H1 (cell line): ENCODE data around the gene ELFN2. TPM values are rescaled to one million over a fixed set of nuclear protein-coding genes. Genes with fewer than 3 reads are reported as not detected.

ENCODE experiments used
- CTCF ChIA-PET: fragments of 300-600 bp; sonication (Branson Sonifier 250); formaldehyde crosslinking; loops from one replicate; lab custom pipeline; 2021; ENCODE audit not compliant: partially characterized antibody; lab: Charles Lee
- POLR2A ChIA-PET: fragments of 300-600 bp; sonication (Branson Sonifier 250); formaldehyde crosslinking; loops from one replicate; lab custom pipeline; 2021; ENCODE audit warnings: inconsistent platforms; ENCODE audit not compliant: partially characterized antibody; lab: Charles Lee
- DNase-seq, 2 experiments: peaks; one replicate each; pipeline versions ENCODE4 v3.0.0 to v3.0.0-alpha.2; 2010 to 2022; ENCODE audit warnings: low spot score in 2 of 2, low read depth in 1 of 2, mixed read lengths in 1 of 2
- FAIRE-seq: peaks from 2 replicates; lab custom pipeline; 2011; peaks lifted over from hg19 to GRCh38; lab: Jason Lieb, UNC
- H2AFZ ChIP-seq: 2 replicates; pipeline ENCODE4 v1.8.1; 2012; ENCODE audit warnings: low read length, inconsistent platforms
- H2AK5ac ChIP-seq: 2 replicates; pipeline ENCODE4 v1.6.1; 2013; ENCODE audit warnings: low read depth, low read length
- H2BK120ac ChIP-seq: replicated peaks from 2 replicates; pipeline ENCODE3; 2013; ENCODE audit warnings: low read depth, low read length, inconsistent platforms
- H2BK12ac ChIP-seq: 2 replicates; pipeline ENCODE4 v1.6.1; 2013; ENCODE audit warnings: low read depth, low read length
- H2BK15ac ChIP-seq: 2 replicates; pipeline ENCODE4 v1.6.1; 2013; ENCODE audit warnings: low read length
- H2BK20ac ChIP-seq: 2 replicates; pipeline ENCODE4 v1.6.1; 2013; ENCODE audit warnings: low read length
- H2BK5ac ChIP-seq: 2 replicates; pipeline ENCODE4 v1.6.1; 2013; ENCODE audit warnings: low read depth, low read length
- H3K14ac ChIP-seq: 2 replicates; pipeline ENCODE4 v1.6.1; 2013; ENCODE audit warnings: inconsistent platforms; ENCODE audit not compliant: insufficient read length
- H3K18ac ChIP-seq: 2 replicates; pipeline ENCODE4 v1.6.1; 2013; ENCODE audit warnings: low read length; ENCODE audit errors: extremely low read depth
- H3K23ac ChIP-seq: 2 replicates; pipeline ENCODE4 v1.6.1; 2013; ENCODE audit warnings: inconsistent platforms; ENCODE audit not compliant: insufficient read length
- H3K23me2 ChIP-seq: 2 replicates; pipeline ENCODE4 v1.6.1; 2013; ENCODE audit warnings: low read depth, low read length
- H3K27ac ChIP-seq: 2 replicates; pipeline ENCODE4 v1.6.1; 2011; ENCODE audit warnings: low read depth, low read length, inconsistent platforms
- H3K27me3 ChIP-seq, 4 experiments: replicated peaks in 1 of 4; 1 replicate in 1 of 4; 2 replicates in 3 of 4; pipeline versions ENCODE4 v1.6.1 to v1.8.1; 2011 to 2013; ENCODE audit warnings: low read length in 3 of 4, mild to moderate bottlenecking in 3 of 4, inconsistent platforms in 2 of 4, mixed read lengths in 2 of 4, moderate library complexity in 1 of 4; ENCODE audit not compliant: control insufficient read depth in 3 of 4, insufficient read depth in 3 of 4; ENCODE audit errors: extremely low read depth in 1 of 4
- H3K36me3 ChIP-seq, 4 experiments: 2 replicates each; pipeline versions ENCODE4 v1.6.1 to v1.8.1; 2011 to 2013; ENCODE audit warnings: mild to moderate bottlenecking in 4 of 4, low read length in 3 of 4, moderate library complexity in 2 of 4, control low read depth in 1 of 4, inconsistent platforms in 1 of 4; ENCODE audit not compliant: insufficient read depth in 4 of 4, control insufficient read depth in 2 of 4
- H3K4ac ChIP-seq: replicated peaks from 2 replicates; pipeline ENCODE3; 2013; ENCODE audit warnings: low read length, low read depth, mixed read lengths, inconsistent platforms; ENCODE audit not compliant: insufficient read length
- H3K4me1 ChIP-seq, 4 experiments: replicated peaks in 1 of 4; 1 replicate in 1 of 4; 2 replicates in 3 of 4; pipeline versions ENCODE4 v1.6.1 to v1.8.1; 2011 to 2013; ENCODE audit warnings: low read length in 3 of 4, inconsistent platforms in 2 of 4, mixed read lengths in 1 of 4; ENCODE audit not compliant: insufficient read depth in 4 of 4, control insufficient read depth in 3 of 4
- H3K4me2 ChIP-seq, 2 experiments: 2 replicates each; pipeline versions ENCODE4 v1.6.1 to v1.8.1; 2011 to 2013; ENCODE audit warnings: low read depth in 2 of 2, low read length in 2 of 2, control low read depth in 1 of 2, inconsistent platforms in 1 of 2, mild to moderate bottlenecking in 1 of 2; ENCODE audit not compliant: insufficient read depth in 1 of 2
- H3K4me3 ChIP-seq, 4 experiments: fragments of 200-600, 300-600 bp in 1 of 4; sonication (generic), shearing (Covaris generic), sonication (Bioruptor Twin) in 1 of 4; 2 replicates each; pipeline versions ENCODE4 v1.5.1 to v1.8.1; 2011 to 2016; ENCODE audit warnings: low read length in 4 of 4, low read depth in 3 of 4, control low read depth in 2 of 4, inconsistent platforms in 2 of 4, mild to moderate bottlenecking in 2 of 4, mixed read lengths in 1 of 4, moderate library complexity in 1 of 4; ENCODE audit not compliant: insufficient read depth in 2 of 4; ENCODE audit errors: extremely low read depth in 1 of 4
- H3K56ac ChIP-seq: replicated peaks from 2 replicates; pipeline ENCODE3; 2013; ENCODE audit warnings: low read depth, mild to moderate bottlenecking, mixed read lengths, low read length, inconsistent platforms; ENCODE audit not compliant: insufficient read length
- H3K79me1 ChIP-seq: 2 replicates; pipeline ENCODE4 v1.6.1; 2013; ENCODE audit warnings: low read depth, low read length, control low read depth
- H3K79me2 ChIP-seq, 2 experiments: 2 replicates each; pipeline versions ENCODE4 v1.6.1 to v1.8.1; 2012 to 2013; ENCODE audit warnings: low read length in 2 of 2, mild to moderate bottlenecking in 2 of 2, inconsistent platforms in 1 of 2; ENCODE audit not compliant: insufficient read depth in 2 of 2, control insufficient read depth in 1 of 2
- H3K9ac ChIP-seq, 4 experiments: replicated peaks in 1 of 4; 1 replicate in 1 of 4; 2 replicates in 3 of 4; pipeline versions ENCODE4 v1.6.1 to v1.8.1; 2011 to 2013; ENCODE audit warnings: low read depth in 3 of 4, low read length in 3 of 4, control low read depth in 2 of 4, mild to moderate bottlenecking in 2 of 4, moderate library complexity in 2 of 4, inconsistent platforms in 1 of 4; ENCODE audit errors: extremely low read depth in 1 of 4
- H3K9me3 ChIP-seq, 2 experiments: 2 replicates each; pipeline versions ENCODE4 v1.6.1 to v1.8.1; 2012 to 2013; ENCODE audit warnings: mild to moderate bottlenecking in 2 of 2, moderate library complexity in 2 of 2, control low read depth in 1 of 2, inconsistent platforms in 1 of 2, low read depth in 1 of 2, low read length in 1 of 2, mixed read lengths in 1 of 2; ENCODE audit not compliant: insufficient read depth in 2 of 2
- H4K20me1 ChIP-seq, 2 experiments: replicated peaks in 1 of 2; 2 replicates each; pipeline versions ENCODE3 to v1.8.1; 2011 to 2013; ENCODE audit warnings: inconsistent platforms in 2 of 2, low read length in 2 of 2, mild to moderate bottlenecking in 1 of 2; ENCODE audit not compliant: insufficient read depth in 2 of 2, control insufficient read depth in 1 of 2
- H4K5ac ChIP-seq: 2 replicates; pipeline ENCODE4 v1.6.1; 2013; ENCODE audit warnings: low read length, low read depth, mixed read lengths, inconsistent platforms; ENCODE audit not compliant: insufficient read length
- H4K8ac ChIP-seq: 2 replicates; pipeline ENCODE4 v1.8.0; 2013; ENCODE audit warnings: mild to moderate bottlenecking, moderate library complexity, low read length, inconsistent platforms; ENCODE audit not compliant: insufficient read depth; ENCODE audit errors: extremely low read depth
- H4K91ac ChIP-seq: replicated peaks from 2 replicates; pipeline ENCODE3; 2013; ENCODE audit warnings: low read length, mixed read lengths, inconsistent platforms; ENCODE audit not compliant: insufficient read length
- BCL11A ChIP-seq, 2 experiments: IDR thresholded peaks; one replicate each; pipeline ENCODE4 v1.6.1; 2011; ENCODE audit warnings: low read depth in 2 of 2, low read length in 2 of 2, mild to moderate bottlenecking in 2 of 2
- CBX8 ChIP-seq: fragments of 300-800, 300-1000 bp; sonication (generic); IDR thresholded peaks from 2 replicates; pipeline ENCODE4 v1.7.1; 2016; ENCODE audit warnings: low read depth, low read length, borderline replicate concordance
- HDAC2 ChIP-seq, 2 experiments: fragments of 300-600 bp in 1 of 2; sonication (generic) in 1 of 2; IDR thresholded peaks; 2 replicates each; pipeline ENCODE4 v1.6.1; 2011 to 2012; ENCODE audit warnings: low read depth in 2 of 2, low read length in 2 of 2, mild to moderate bottlenecking in 2 of 2, moderate library complexity in 2 of 2, borderline replicate concordance in 1 of 2, inconsistent platforms in 1 of 2
- RBBP5 ChIP-seq: IDR thresholded peaks from 2 replicates; pipeline ENCODE4 v1.7.1; 2012; ENCODE audit warnings: low read depth, mild to moderate bottlenecking, inconsistent platforms, low read length, moderate library complexity, borderline replicate concordance
- RNF2 ChIP-seq: fragments of 200-900, 300-1000 bp; sonication (generic); IDR thresholded peaks from 2 replicates; pipeline ENCODE4 v1.7.1; 2016; ENCODE audit warnings: borderline replicate concordance, low read depth, mild to moderate bottlenecking, antibody characterized with exemption, low read length; ENCODE audit not compliant: poor library complexity, severe bottlenecking; ENCODE audit errors: missing control alignments
- SIRT6 ChIP-seq: IDR thresholded peaks from one replicate; pipeline ENCODE4 v1.7.1; 2012; ENCODE audit warnings: low read length, inconsistent platforms
- SP2 ChIP-seq: IDR thresholded peaks from 2 replicates; pipeline ENCODE4 v1.6.1; 2012; ENCODE audit warnings: mild to moderate bottlenecking, low read length, inconsistent platforms
- SUZ12 ChIP-seq: fragments of 200-600 bp; sonication (generic); IDR thresholded peaks from 2 replicates; pipeline ENCODE4 v1.6.1; 2012; ENCODE audit warnings: mild to moderate bottlenecking, inconsistent platforms, low read length, moderate library complexity, mixed read lengths
- WGBS, 2 experiments: shearing (Covaris generic) in 1 of 2; methylation state at CpG; one replicate each; pipeline versions ENCODE4 v1.1.6 to v1.1.7; 2013 to 2015; ENCODE audit warnings: low lambda C conversion rate in 2 of 2, mixed read lengths in 2 of 2, inconsistent platforms in 1 of 2, low coverage in 1 of 2, missing lambda C conversion rate in 1 of 2; ENCODE audit not compliant: insufficient replicate concordance in 2 of 2, insufficient coverage in 1 of 2, insufficient read length in 1 of 2; ENCODE audit errors: extremely low coverage in 1 of 2, missing lambda C conversion rate in 1 of 2; 5-methylcytosine and 5-hydroxymethylcytosine counted together
- polyA plus RNA-seq, 7 experiments: library from polyadenylated mRNA; depleted of rRNA in 3 of 7; stranded (reverse) in 5 of 7; unstranded in 2 of 7; fragments of >200 nt in 5 of 7; fragments of 200-250 nt in 2 of 7; gene quantifications; 1 replicate in 5 of 7; 2 replicates in 1 of 7; 4 replicates in 1 of 7; pipeline versions ENCODE4 v1.2.1 to v1.2.3, GENCODE V29; 2011 to 2013; ENCODE audit warnings: missing spikeins in 2 of 7, mixed read lengths in 2 of 7
- total RNA-seq: library from RNA; stranded (reverse); fragmentation: NEBNext Ultra II Directional; extraction: Animal tissue kit (Norgen Biotek cat#: 25700); gene quantifications from 2 replicates; pipeline ENCODE4 v1.2.1, GENCODE V29; 2021
- TF ChIP-seq, protein P1 (sequence below), 3 experiments: IDR thresholded peaks; 1 replicate in 2 of 3; 2 replicates in 1 of 3; pipeline versions ENCODE4 v1.5.1 to v1.6.1; 2011; ENCODE audit warnings: low read length in 3 of 3, mild to moderate bottlenecking in 3 of 3, inconsistent platforms in 2 of 3, low read depth in 1 of 3, moderate library complexity in 1 of 3; ENCODE audit not compliant: insufficient read depth in 1 of 3; ENCODE audit errors: control extremely low read depth in 1 of 3

The ELFN2 gene
- total and polyA plus RNA-seq, 2 of the 8 experiments (the other 6 are each of a cell fraction or from before 2014, with no cell fraction given): 0.63 to 0.88 TPM

GRCh38 chr22:37467391-37467955 lies 40.2 kb upstream of the ELFN2 start:
- Histone ChIP-seq H3K4ac (no peak overlapping the region), H3K36me3 (no peaks in the 10 kb centered on the region; a peak in 1 of 8 replicates), H2BK12ac (0 out of 2 replicates have a peak overlapping the region, but pooled peaks have one; percentile 14), H2BK20ac (no peak overlapping the region), H3K9me3 (no peaks in the 10 kb centered on the region), H2BK5ac (no peak overlapping the region), H3K56ac (no peak overlapping the region), H3K18ac (no peak overlapping the region), H4K8ac (no peak overlapping the region), H2BK120ac (no peak overlapping the region), H3K4me2 (no peak overlapping the region), H4K91ac (no peak overlapping the region), H3K27me3 (no peaks in the 10 kb centered on the region; a peak in 1 of 7 replicates), H4K20me1 (peaks cover 0 to 2% of the 10 kb centered on the region in 2 experiments), H3K79me2 (no peaks in the 10 kb centered on the region; a peak in 1 of 4 replicates), H2BK15ac (no peak overlapping the region), H3K4me1 (no peaks in the 10 kb centered on the region; a peak in 4 of 7 replicates), H3K27ac (no peak overlapping the region), H3K23me2 (no peaks in the 10 kb centered on the region; the same call in 1 of the 2 replicates), H3K14ac (no peak overlapping the region), H3K79me1 (no peaks in the 10 kb centered on the region), H3K4me3 (no peak overlapping the region), H4K5ac (no peak overlapping the region), H3K23ac (no peak overlapping the region), H2AFZ (no peak overlapping the region), H3K9ac (no peak overlapping the region), H2AK5ac (no peak overlapping the region)
- FAIRE-seq: no peak
- ChIA-PET CTCF (interaction anchor here (0.9 to 1.4 kb wide), 10 partner anchors 8 to 151 kb away, joined by 3 to 5 read pairs (median 4); partner anchors contain the start of gene MFNG), POLR2A (interaction anchor here (0.6 kb wide), 1 partner anchor 161 kb away, joined by 3 read pairs; no protein-coding TSS in a partner anchor)
- WGBS, 2 experiments: 82% methylated on average over 14 of the region's 14 CpGs; no CpG with 5 or more reads in 1 of the 2 experiments
- DNase-seq: no peak
- TF ChIP-seq RBBP5 (no peak), BCL11A (IDR thresholded peaks at IDR 0.05; ENCODE audit: low read depth in 2 of 2, low read length in 2 of 2) (no peak), SP2 (no peak), SUZ12 (no peak), SIRT6 (no peak), RNF2 (no peak), CBX8 (no peak), HDAC2 (IDR thresholded peaks at IDR 0.05; ENCODE audit: borderline replicate concordance in 1 of 2, low read depth in 2 of 2, low read length in 2 of 2) (no peak)
- TF ChIP-seq, protein P1, sequence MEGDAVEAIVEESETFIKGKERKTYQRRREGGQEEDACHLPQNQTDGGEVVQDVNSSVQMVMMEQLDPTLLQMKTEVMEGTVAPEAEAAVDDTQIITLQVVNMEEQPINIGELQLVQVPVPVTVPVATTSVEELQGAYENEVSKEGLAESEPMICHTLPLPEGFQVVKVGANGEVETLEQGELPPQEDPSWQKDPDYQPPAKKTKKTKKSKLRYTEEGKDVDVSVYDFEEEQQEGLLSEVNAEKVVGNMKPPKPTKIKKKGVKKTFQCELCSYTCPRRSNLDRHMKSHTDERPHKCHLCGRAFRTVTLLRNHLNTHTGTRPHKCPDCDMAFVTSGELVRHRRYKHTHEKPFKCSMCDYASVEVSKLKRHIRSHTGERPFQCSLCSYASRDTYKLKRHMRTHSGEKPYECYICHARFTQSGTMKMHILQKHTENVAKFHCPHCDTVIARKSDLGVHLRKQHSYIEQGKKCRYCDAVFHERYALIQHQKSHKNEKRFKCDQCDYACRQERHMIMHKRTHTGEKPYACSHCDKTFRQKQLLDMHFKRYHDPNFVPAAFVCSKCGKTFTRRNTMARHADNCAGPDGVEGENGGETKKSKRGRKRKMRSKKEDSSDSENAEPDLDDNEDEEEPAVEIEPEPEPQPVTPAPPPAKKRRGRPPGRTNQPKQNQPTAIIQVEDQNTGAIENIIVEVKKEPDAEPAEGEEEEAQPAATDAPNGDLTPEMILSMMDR (IDR thresholded peaks at IDR 0.05; ENCODE audit: control extremely low read depth in 1 of 3, insufficient read depth in 1 of 3, low read depth in 1 of 3, low read length in 3 of 3): no peak
